Mesendoderm (in vitro differentiated cells): ENCODE results near the gene ABITRAM.
A peak's percentile ranks its signal among the peaks of the same experiment; 100 is the strongest.

Experiments used
- DNase-seq: peaks from one replicate; pipeline ENCODE4 v3.0.0; 2013
- H2AK5ac ChIP-seq: 2 replicates; pipeline ENCODE4 v1.6.1; 2013; ENCODE audit warnings: low read length, inconsistent platforms
- H2BK120ac ChIP-seq: 2 replicates; pipeline ENCODE4 v1.6.1; 2013; ENCODE audit warnings: low read depth, mild to moderate bottlenecking, low read length, moderate library complexity, mixed read lengths
- H2BK15ac ChIP-seq: replicated peaks from 2 replicates; pipeline ENCODE4 v1.6.1; 2013; ENCODE audit warnings: low read depth, mild to moderate bottlenecking, moderate library complexity
- H2BK5ac ChIP-seq: 2 replicates; pipeline ENCODE4 v1.6.1; 2013; ENCODE audit warnings: low read length, inconsistent platforms
- H3K18ac ChIP-seq: 2 replicates; pipeline ENCODE4 v1.6.1; 2013; ENCODE audit warnings: mild to moderate bottlenecking, low read length, mixed read lengths
- H3K23ac ChIP-seq: one replicate; pipeline ENCODE4 v1.6.1; 2013; ENCODE audit warnings: low read length
- H3K27ac ChIP-seq: 2 replicates; pipeline ENCODE4 v1.5.1; 2013; ENCODE audit warnings: low read depth, mild to moderate bottlenecking, inconsistent platforms, low read length, moderate library complexity
- H3K27me3 ChIP-seq: 2 replicates; pipeline ENCODE4 v1.6.1; 2013; ENCODE audit warnings: low read length, control low read depth, mild to moderate bottlenecking, inconsistent platforms; ENCODE audit not compliant: insufficient read depth, poor library complexity
- H3K36me3 ChIP-seq: 2 replicates; pipeline ENCODE4 v1.6.1; 2013; ENCODE audit warnings: low read length, inconsistent platforms; ENCODE audit not compliant: control insufficient read depth, insufficient read depth
- H3K4ac ChIP-seq: one replicate; pipeline ENCODE4 v1.6.1; 2013; ENCODE audit warnings: low read depth, mild to moderate bottlenecking, low read length, moderate library complexity
- H3K4me1 ChIP-seq: 2 replicates; pipeline ENCODE4 v1.6.1; 2013; ENCODE audit warnings: low read depth, low read length, inconsistent platforms; ENCODE audit not compliant: control insufficient read depth
- H3K4me2 ChIP-seq: 2 replicates; pipeline ENCODE4 v1.6.1; 2013; ENCODE audit warnings: low read length
- H3K4me3 ChIP-seq: 2 replicates; pipeline ENCODE4 v1.5.1; 2013; ENCODE audit warnings: mild to moderate bottlenecking, low read length
- H3K56ac ChIP-seq: one replicate; pipeline ENCODE4 v1.6.1; 2013; ENCODE audit warnings: low read length
- H3K79me1 ChIP-seq: 2 replicates; pipeline ENCODE4 v1.6.1; 2013; ENCODE audit warnings: low read length, inconsistent platforms
- H3K79me2 ChIP-seq: 2 replicates; pipeline ENCODE4 v1.6.1; 2013; ENCODE audit warnings: mild to moderate bottlenecking, low read length; ENCODE audit not compliant: control insufficient read depth, insufficient read depth
- H3K9ac ChIP-seq: 2 replicates; pipeline ENCODE4 v1.6.1; 2013; ENCODE audit warnings: low read length, inconsistent platforms
- H4K5ac ChIP-seq: one replicate; pipeline ENCODE4 v1.6.1; 2013; ENCODE audit warnings: low read length
- H4K8ac ChIP-seq: one replicate; pipeline ENCODE4 v1.6.1; 2013; ENCODE audit warnings: low read depth, mild to moderate bottlenecking, control low read depth, low read length, moderate library complexity
- WGBS: extraction: QIAGEN DNeasy Blood & Tissue Kit; methylation state at CpG from one replicate; pipeline ENCODE4 v1.1.7; 2013; ENCODE audit warnings: low lambda C conversion rate, missing lambda C conversion rate; ENCODE audit not compliant: insufficient coverage; ENCODE audit errors: extremely low coverage; 5-methylcytosine and 5-hydroxymethylcytosine counted together

ABITRAM gene

GRCh38 chr9:108953983-108954574 is 19.9 kb downstream of the ABITRAM start:
- H3K27me3 ChIP-seq: no peaks in the 10 kb centered on the region
- no peak overlapping the region for H2BK5ac ChIP-seq
- no peak overlapping the region for H4K5ac ChIP-seq
- no peaks in the 10 kb centered on the region for H3K4me1 ChIP-seq
- no peaks in the 10 kb centered on the region for H3K36me3 ChIP-seq
- no peaks in the 10 kb centered on the region for H3K79me1 ChIP-seq
- H4K8ac ChIP-seq: no peak overlapping the region
- H3K4me2 ChIP-seq: no peak overlapping the region
- H3K18ac ChIP-seq: no peak overlapping the region
- no peak overlapping the region for H2AK5ac ChIP-seq
- H2BK15ac ChIP-seq: no peak overlapping the region
- H3K4ac ChIP-seq: no peak overlapping the region
- H3K9ac ChIP-seq: no peak overlapping the region
- no peak overlapping the region for H3K56ac ChIP-seq
- H3K23ac ChIP-seq: no peak overlapping the region
- no peak overlapping the region for H2BK120ac ChIP-seq
- no CpG with 5 or more reads among the region's 3 CpGs for WGBS
- DNase-seq: peak; percentile 29
- no peak overlapping the region for H3K4me3 ChIP-seq
- no peak overlapping the region for H3K27ac ChIP-seq
- no peaks in the 10 kb centered on the region for H3K79me2 ChIP-seq

DNA sequence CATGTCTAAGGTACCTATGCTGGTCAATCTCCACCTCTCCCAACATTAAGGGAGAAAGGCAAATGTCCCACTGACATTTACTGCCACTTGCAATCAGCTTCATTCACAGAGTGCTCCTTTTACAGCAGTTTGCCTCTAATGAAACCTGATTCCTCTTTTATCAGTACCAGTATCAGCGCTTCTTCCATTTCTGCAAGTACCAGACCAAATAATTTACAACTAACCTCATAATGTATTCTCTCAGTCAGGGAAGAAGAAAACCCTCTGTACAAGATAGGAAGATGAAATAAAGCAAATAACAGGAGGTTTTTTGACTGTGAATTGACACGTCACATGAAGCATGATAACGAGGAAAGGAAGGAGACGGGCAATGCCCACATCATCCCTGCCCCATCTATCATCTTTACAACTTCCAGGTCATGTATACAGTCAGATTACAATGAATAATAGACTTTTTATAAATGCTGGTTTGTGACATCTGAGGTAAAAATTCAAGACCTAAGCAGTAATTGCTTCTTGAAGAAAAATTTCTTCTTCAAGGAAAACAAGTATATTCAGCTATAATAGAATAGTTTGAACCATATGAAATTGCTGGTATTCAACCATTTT is 21.9 kb downstream of the ABITRAM start:
- Histone ChIP-seq H2BK5ac (no peak overlapping the region), H3K56ac (no peak overlapping the region), H3K27ac (no peak overlapping the region), H2BK15ac (no peak overlapping the region), H3K79me1 (no peaks in the 10 kb centered on the region), H3K27me3 (no peaks in the 10 kb centered on the region), H3K79me2 (no peaks in the 10 kb centered on the region), H3K18ac (no peak overlapping the region), H3K9ac (no peak overlapping the region), H2BK120ac (no peak overlapping the region), H2AK5ac (no peak overlapping the region), H3K4me2 (no peak overlapping the region), H4K5ac (no peak overlapping the region), H3K4ac (no peak overlapping the region), H4K8ac (no peak overlapping the region), H3K23ac (no peak overlapping the region), H3K4me3 (no peak overlapping the region), H3K36me3 (no peaks in the 10 kb centered on the region), H3K4me1 (no peaks in the 10 kb centered on the region)
- no CpG with 5 or more reads among the region's 4 CpGs for WGBS
- no peak for DNase-seq

DNA sequence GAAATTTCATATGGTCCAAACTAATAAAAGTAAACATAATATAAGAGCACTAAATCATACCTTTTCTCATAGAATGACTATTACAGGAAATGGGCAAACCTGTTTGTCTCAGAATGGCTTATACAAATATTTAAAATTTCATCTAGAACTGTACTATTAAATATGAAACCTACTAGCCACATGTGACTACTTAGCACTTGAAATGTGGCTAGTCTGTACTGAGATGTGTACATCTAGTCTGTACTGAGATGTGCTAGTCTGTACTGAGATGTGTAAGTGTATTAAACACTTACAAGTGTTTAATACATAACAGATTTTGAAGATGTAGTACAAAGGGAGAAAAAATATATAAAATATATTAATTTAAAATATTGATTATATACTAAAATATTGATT is 22.4 kb downstream of the ABITRAM start:
- Histone ChIP-seq H3K27me3 (no peaks in the 10 kb centered on the region), H3K4me1 (no peaks in the 10 kb centered on the region), H3K4ac (no peak overlapping the region), H4K5ac (no peak overlapping the region), H2BK15ac (no peak overlapping the region), H4K8ac (no peak overlapping the region), H3K4me2 (no peak overlapping the region), H3K56ac (no peak overlapping the region), H3K36me3 (no peaks in the 10 kb centered on the region), H3K18ac (no peak overlapping the region), H3K79me1 (no peaks in the 10 kb centered on the region), H3K4me3 (no peak overlapping the region), H3K9ac (no peak overlapping the region), H2BK120ac (no peak overlapping the region), H3K27ac (no peak overlapping the region), H3K79me2 (no peaks in the 10 kb centered on the region), H2BK5ac (no peak overlapping the region), H2AK5ac (no peak overlapping the region), H3K23ac (no peak overlapping the region)
- DNase-seq: no peak

DNA sequence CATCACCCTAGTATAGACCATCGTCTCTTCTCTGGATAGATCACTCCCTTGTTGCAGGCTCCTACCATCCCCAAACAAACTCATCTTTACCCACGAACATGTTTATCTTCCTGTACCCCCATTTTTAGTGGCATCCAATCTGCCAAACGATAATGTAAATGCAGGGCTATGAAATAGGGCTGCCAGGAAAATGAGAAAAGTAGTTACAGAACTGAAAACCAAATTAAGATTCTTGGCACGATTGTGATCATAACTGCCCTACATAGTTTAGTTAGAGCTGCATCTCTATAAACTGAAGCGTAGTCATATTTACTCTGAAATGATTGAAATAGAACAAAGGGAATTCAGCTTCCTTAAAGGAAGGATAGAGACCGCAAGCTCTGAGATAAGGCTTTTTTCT is 26.1 kb downstream of the ABITRAM start:
- no peak overlapping the region for H3K56ac ChIP-seq
- no peak for DNase-seq
- no peak overlapping the region for H3K4ac ChIP-seq
- H3K4me3 ChIP-seq: no peak overlapping the region
- H3K9ac ChIP-seq: no peak overlapping the region
- H3K18ac ChIP-seq: no peak overlapping the region
- H3K79me2 ChIP-seq: no peaks in the 10 kb centered on the region
- H3K4me2 ChIP-seq: no peak overlapping the region
- H2BK120ac ChIP-seq: no peak overlapping the region
- H3K4me1 ChIP-seq: no peaks in the 10 kb centered on the region
- no peak overlapping the region for H2BK15ac ChIP-seq
- H3K36me3 ChIP-seq: peaks cover 2% of the 10 kb centered on the region
- H4K5ac ChIP-seq: no peak overlapping the region
- no peak overlapping the region for H3K23ac ChIP-seq
- no CpG with 5 or more reads among the region's 6 CpGs for WGBS
- H3K27me3 ChIP-seq: no peaks in the 10 kb centered on the region
- no peaks in the 10 kb centered on the region for H3K79me1 ChIP-seq
- no peak overlapping the region for H3K27ac ChIP-seq
- H2AK5ac ChIP-seq: no peak overlapping the region
- no peak overlapping the region for H2BK5ac ChIP-seq
- H4K8ac ChIP-seq: no peak overlapping the region

DNA sequence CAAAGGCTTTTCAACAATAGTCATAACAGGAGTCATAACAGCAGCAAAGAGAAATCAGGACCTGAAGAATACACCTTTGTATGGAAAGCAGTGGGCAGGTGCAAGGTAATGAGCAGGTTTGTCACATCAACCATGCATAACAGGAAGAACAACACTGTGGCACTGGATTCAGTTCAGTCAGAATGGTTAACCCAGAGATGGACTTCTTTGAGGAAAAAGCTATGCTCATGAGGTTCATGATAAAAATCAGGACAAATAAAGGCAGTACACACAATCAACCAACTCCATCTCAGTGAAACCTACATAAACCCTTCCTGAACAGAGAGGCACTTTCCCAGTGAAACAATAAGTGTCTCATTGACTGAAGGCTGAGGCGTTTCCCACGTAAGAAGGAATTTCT is 27.0 kb downstream of the ABITRAM start:
- WGBS: no CpG with 5 or more reads among the region's 2 CpGs
- H3K9ac ChIP-seq: no peak overlapping the region

More for the DNA sequence above, 27.0 kb downstream of the ABITRAM start:
- H3K36me3 ChIP-seq: peaks cover 2% of the 10 kb centered on the region
- H4K5ac ChIP-seq: no peak overlapping the region
- no peak overlapping the region for H3K27ac ChIP-seq
- H3K79me2 ChIP-seq: no peaks in the 10 kb centered on the region
- no peaks in the 10 kb centered on the region for H3K79me1 ChIP-seq
- no peak overlapping the region for H3K23ac ChIP-seq
- no peak overlapping the region for H2BK5ac ChIP-seq
- no peak overlapping the region for H3K18ac ChIP-seq
- no peak overlapping the region for H4K8ac ChIP-seq
- no peak overlapping the region for H2BK15ac ChIP-seq
- no peak overlapping the region for H3K56ac ChIP-seq
- no peaks in the 10 kb centered on the region for H3K27me3 ChIP-seq
- DNase-seq: no peak
- no peak overlapping the region for H3K4me2 ChIP-seq
- no peak overlapping the region for H2BK120ac ChIP-seq
- no peak overlapping the region for H3K4ac ChIP-seq
- H3K4me3 ChIP-seq: no peak overlapping the region
- H2AK5ac ChIP-seq: no peak overlapping the region
- H3K4me1 ChIP-seq: no peaks in the 10 kb centered on the region
